Choroid plexus epithelial cell (primary cell): ENCODE measurements around the gene MAP7D1.

Experiments used
- DNase-seq: peaks from one replicate; pipeline ENCODE4 v3.0.0-alpha.2; 2010; ENCODE audit warnings: low read depth
- H3K4me3 ChIP-seq: 2 replicates; pipeline ENCODE4 v1.5.1; 2011; ENCODE audit warnings: low read depth, mild to moderate bottlenecking, control low read depth, low read length, moderate library complexity
- TF ChIP-seq, protein P1 (sequence below): conservative IDR thresholded peaks from 2 replicates; pipeline ENCODE4 v1.5.1; 2011; ENCODE audit warnings: low read depth, mild to moderate bottlenecking, control low read depth, inconsistent platforms, low read length, moderate library complexity

Gene MAP7D1

DNA sequence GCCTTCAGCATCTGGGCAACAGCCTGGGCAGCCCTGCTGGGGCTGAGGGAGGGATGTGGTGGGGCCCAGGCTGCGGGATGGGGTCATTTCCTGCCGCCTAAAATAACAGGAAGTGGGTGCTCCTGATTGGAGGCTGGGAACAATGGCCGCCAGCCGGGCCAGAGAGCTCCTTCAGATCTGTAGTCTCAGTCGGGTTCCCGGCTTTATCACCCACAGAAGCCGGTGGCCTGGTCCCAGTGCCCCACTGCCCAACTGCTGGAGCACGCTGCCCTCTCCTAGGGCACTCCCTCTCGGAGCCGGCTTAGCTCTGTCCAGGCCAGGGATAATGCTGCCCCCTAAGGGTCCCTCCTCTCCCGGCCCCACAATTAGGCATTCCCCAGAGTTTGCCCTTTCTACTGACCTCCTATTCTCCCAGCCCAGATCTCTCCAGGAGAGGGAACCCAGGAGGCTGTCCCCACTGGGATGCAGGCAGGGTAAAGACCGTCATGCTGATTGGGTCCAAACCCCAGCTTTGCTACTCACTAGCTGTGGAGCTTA lies 5.1 kb downstream of the MAP7D1 start:
- H3K4me3 ChIP-seq: peak overlapping the region; percentile 51
- DNase-seq: peak; percentile 67
- TF ChIP-seq, protein P1, sequence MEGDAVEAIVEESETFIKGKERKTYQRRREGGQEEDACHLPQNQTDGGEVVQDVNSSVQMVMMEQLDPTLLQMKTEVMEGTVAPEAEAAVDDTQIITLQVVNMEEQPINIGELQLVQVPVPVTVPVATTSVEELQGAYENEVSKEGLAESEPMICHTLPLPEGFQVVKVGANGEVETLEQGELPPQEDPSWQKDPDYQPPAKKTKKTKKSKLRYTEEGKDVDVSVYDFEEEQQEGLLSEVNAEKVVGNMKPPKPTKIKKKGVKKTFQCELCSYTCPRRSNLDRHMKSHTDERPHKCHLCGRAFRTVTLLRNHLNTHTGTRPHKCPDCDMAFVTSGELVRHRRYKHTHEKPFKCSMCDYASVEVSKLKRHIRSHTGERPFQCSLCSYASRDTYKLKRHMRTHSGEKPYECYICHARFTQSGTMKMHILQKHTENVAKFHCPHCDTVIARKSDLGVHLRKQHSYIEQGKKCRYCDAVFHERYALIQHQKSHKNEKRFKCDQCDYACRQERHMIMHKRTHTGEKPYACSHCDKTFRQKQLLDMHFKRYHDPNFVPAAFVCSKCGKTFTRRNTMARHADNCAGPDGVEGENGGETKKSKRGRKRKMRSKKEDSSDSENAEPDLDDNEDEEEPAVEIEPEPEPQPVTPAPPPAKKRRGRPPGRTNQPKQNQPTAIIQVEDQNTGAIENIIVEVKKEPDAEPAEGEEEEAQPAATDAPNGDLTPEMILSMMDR: peak; percentile 57

DNA sequence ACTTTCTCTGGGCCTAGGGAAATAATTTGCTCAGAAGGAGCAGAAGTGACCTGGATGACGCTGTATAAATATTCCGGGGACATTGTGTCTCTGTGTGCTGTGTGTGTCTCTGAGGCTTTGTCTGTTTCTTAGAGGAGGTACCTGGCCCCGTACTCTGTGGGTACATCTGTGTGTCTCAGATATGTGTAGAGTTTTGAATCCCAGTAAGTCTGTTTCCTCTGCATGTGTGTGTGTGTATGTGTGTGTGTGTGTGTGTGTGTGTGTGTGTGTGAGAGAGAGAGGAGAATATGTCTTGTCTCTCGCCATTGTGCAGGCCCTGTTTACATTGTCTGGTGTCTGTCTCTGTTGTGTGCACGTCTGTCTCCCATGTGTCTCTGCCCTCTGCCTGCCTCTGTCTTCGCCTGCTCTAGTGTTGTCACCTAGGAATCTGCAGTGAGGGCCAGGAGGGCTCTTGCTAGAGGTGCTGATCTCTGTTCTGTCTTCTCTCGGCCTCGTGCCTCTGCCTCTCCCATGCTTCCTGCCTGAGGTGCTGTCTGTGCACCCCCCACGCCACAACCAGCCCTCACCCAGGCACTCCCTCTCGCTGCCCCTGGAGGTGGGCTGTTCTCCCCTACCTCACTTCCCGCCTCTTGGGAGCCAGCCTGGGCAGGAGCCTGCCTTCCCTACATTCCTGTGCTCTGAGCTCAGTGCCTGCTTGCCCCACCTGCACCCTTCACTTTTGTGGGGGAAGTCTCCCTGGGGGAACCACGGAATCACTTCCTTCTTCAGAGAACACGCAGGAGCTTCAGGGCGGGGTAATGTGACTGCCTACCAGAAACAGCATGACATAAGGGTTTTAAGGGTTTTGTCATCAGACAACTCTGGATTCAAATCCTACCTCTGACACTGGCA lies 5.9 kb downstream of the MAP7D1 start:
- DNase-seq: peak; percentile 42
- no peak overlapping the region for H3K4me3 ChIP-seq
- TF ChIP-seq, protein P1: no peak

DNA sequence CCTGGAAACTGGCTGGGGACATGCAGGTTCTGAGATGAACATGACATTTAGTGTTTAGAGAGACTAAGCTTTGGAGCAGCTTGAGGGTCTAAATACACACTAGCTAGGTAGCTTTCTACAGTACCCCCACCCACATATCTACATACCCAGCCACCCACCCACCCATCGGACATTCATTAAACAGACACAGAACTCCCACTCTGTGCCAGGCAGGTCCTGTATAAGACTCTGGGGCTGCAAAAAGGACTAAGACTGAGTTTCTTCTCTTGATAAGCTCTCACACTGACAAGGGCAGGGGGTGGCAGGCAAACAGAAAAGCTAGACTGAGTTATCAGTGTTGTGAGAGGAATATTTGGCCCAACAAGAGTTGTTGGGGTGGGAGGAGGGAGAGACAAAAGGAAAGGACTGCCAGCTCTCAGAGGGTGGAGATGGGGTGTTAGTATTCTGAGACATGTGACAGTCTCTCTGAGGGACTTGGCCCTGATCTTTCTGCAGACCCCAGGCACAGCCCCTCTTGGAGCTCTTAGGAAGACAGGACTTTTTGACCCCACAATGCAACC lies 6.8 kb downstream of the MAP7D1 start:
- H3K4me3 ChIP-seq: no peak overlapping the region
- no peak for DNase-seq
- TF ChIP-seq, protein P1: no peak

DNA sequence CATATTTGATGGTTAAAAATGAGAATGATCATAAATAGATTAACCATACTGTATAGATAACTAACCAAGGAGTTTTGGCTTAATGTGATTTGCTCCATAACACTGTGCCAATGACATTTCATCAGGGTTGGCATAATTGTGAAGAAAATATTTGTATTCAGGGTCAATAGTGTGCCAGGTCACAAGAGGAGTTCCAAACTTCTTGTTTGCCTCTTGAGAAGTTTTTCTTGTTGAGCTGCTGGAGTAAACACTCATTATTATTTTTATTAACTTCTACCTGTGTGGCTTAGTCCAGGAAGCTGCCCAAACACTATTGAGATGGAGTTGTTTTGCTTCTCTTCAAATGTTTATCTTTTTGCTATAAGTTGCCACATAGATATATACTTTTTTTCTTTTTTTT lies 7.5 kb downstream of the MAP7D1 start:
- H3K4me3 ChIP-seq: no peak overlapping the region
- TF ChIP-seq, protein P1: no peak
- DNase-seq: no peak

DNA sequence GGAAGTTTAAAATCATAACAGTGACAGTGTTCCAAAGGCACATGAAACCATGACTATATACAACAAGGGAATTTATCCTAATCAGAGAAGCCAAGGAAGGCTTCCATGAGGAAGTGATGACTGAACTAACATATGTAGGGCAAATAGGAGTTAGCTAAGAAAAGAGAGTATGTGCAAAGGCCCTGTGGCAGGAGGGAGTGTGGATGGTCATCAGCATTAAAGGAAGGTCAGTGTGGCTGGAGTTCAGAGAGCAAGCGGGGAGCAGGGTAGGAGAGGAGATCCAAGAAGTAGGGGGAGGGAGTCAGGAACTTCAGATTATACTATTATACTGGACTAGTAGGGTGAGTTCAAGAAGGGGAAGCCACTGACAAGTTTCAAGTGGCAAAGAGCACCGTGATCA lies 8.4 kb downstream of the MAP7D1 start:
- no peak overlapping the region for H3K4me3 ChIP-seq
- TF ChIP-seq, protein P1: no peak
- DNase-seq: no peak

DNA sequence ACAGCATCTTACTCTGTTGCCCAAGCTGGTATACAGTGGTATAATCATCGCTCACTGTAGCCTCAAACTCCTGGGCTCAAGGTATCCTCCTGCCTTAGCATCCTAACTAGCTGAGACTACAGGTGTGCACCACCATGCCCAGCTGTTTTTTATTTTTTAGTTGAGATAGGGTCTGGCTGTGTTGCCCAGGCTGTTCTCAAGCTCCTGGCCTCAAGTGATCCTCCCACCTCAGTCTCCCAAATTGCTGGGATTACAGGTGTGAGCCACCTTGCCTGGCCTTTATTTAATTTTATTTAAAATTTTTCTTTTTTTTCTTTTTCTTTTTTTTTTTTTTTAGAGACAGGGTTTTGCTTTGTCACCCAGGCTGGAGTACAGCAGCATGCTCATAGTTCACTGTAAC lies 9.2 kb downstream of the MAP7D1 start:
- H3K4me3 ChIP-seq: no peak overlapping the region
- TF ChIP-seq, protein P1: no peak
- no peak for DNase-seq
